HG03064 (cell line): Measurements from ENCODE around the gene HMG20B.
"Not testable (repeated sequence)": the region's sequence is repeated elsewhere in the genome, so short reads cannot be mapped to it uniquely, and the experiment has no call there.

Source experiments
- ATAC-seq: cut with Tn5 transposase; IDR thresholded peaks from one replicate; pipeline ENCODE4 v1.9.1; 2021; ENCODE audit warnings: low read depth; ENCODE audit not compliant: unreplicated experiment

HMG20B gene

GRCh38 chr19:3572855-3573161, at the start of gene HMG20B:
Gene HMG20B, plus strand, starts transcription at chr19:3572944. Its CDS starts 366 bp downstream, at chr19:3573310.
- ATAC-seq, result no peak

DNA sequence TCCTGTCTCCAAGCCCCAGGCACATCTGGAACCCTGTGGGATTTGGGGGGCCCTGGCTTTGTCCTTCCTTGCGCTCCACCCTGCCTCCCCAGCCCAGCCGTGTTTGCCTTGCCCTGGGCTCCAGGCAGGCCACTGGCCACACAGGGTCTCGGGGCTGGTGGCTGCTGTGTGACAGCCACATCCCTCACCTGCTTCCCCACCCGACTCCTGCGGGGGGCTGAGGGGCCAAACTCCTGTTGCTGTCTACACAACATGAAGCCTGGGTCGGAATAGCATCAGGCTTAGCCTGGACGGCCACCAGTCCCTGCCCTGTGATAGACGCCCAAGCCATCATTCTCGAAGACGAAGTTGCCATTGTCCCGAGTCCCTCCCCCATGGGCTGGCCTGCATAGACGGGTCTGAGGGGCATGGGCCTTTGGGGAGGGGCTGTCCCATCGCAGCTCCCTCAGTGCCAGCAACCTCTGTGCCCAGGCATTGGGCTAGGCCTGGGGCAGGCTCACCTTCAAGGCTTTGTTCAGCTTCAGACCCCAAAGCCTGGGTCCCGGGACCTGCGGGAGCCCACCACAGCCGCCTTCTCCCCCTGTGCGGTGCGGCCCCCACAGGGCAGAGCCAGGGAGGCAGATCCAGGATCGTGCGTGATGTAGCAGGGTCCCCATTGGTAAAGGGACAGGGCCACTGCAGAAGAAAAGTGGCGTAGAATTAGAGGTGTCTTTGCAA, 49.2 kb upstream of the HMG20B start:
- no peak for ATAC-seq

DNA sequence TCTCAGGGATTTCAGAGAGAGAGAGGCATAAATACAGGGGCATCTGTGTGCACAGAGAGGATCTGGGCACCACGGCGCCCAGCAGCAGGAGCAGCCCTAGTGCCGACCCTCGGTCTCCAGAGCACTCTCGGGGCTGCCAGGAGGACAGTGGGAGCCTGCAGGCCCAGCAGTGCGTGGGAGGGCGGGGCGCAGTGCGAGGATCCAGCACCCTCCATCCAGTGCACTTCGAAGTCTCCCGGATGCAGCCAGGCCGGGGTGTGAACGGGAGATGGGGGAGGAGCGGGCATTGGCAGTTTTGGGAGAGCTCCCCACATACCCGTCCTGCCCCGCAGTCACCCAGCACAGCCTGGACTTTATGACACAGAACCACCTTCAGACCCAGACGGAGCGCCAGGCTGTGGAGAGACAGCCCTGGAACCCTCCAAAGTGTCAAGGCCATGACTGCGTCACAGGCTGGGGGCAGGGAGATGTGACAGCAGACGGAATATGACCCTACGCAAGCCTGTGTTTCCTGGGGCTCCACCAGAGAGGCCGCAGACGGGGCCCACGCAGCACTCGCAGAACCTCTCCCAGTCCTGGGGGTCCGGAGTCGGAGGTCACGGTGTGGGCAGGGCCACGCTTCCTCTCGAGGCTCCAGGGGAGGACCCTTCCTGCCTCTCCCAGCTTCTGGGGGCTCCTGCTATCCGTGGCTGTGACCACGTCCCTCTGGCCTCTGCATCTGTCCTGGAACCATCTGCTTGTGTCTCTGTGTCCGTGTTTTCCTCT, 48.5 kb upstream of the HMG20B start:
- no peak for ATAC-seq

DNA sequence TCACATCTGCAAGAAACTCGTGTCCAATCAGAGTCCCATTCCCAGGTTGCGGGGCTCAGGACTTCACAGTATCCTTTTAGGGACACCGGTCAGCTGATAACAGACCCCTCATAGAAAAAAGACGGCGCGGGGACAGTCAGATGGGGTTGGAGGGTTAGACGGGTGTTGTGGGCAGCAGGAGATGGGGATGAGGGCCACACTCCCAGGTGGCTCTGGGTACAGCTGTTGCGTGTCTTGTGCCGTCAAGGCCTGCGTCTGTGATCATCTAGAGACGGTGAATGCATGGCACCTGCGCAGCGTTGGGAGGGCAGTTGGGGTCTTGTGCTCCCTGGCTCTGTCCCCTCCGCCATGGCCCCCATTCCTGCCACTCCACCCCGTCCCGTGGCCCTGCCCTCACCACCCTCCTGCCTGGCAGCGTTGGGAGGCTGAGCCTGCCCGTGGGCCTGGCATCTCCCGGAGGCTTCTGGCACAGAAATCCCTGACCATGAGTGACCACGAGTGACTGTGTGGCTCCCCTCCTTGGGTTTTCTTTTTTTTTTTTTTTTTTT, 47.8 kb upstream of the HMG20B start:
- no peak for ATAC-seq

DNA sequence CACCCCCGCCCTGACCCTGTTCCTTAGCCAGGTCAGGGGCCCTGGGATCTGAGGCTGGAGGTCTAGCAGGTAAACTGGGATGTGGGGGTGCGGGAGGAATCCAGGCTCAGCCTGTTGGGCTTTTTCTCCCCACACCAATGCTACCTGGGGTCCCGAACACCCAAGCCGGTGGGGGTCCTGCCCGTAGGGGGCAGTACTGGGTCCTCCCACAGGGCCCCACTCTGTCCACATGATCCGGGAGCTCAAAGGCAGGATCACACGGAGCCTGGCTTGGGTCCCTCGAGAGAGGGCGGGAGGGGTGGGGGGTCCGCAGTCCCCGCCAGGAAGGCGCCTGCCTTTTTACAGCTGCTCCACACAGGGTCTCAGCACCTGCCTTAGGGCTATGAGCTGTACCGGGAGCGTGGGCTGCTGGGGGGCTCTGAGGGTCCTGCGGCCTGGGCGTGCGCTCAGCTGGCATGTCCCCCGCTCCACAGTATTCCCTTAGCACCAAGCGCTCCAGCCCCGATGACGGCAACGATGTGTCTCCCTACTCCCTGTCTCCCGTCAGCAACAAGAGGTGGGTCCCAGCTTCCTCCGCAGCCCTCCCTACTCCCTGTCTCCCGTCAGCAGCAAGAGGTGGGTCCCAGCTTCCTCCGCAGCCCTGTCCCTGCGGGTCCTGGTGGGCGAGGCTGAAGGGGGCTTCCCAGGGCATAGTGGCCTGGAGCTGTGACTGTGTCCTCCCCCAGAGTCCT, 46.1 kb upstream of the HMG20B start:
- no peak for ATAC-seq

GRCh38 chr19:3527238-3527910, 45.4 kb upstream of the HMG20B start:
- ATAC-seq, result no peak

- ATAC-seq, result no peak
Observed at GRCh38 chr19:3528080-3528479, 44.7 kb upstream of the HMG20B start.

DNA sequence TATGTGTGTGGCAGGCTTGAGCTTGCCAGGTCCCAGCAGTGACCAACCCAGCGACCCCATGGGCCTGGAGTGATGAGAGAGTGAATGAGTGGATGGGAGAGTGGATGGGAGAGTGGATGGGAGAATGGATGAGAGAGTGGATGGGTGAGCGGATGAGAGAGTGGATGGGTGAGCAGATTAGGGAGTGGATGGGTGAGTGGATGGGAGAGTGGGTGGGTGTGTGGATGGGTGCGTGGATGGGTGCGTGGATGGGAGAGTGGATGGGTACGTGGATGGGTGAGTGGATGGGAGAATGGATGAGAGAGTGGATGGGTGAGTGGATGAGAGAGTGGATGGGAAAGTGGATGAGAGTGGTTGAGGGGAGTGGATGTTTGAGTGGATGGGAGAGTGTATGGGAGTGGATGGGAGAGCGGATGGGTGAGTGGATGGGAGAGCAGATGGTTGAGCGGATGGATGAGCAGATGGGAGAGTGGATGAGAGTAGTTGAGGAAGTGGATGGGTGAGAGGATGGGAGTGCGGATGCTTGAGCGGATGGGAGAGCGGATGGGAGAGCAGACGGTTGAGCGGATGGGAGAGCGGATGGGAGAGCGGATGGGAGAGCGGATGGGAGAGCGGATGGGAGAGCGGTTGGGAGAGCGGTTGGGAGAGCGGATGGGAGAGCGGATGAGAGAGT, 44.1 kb upstream of the HMG20B start:
- no peak for ATAC-seq

DNA sequence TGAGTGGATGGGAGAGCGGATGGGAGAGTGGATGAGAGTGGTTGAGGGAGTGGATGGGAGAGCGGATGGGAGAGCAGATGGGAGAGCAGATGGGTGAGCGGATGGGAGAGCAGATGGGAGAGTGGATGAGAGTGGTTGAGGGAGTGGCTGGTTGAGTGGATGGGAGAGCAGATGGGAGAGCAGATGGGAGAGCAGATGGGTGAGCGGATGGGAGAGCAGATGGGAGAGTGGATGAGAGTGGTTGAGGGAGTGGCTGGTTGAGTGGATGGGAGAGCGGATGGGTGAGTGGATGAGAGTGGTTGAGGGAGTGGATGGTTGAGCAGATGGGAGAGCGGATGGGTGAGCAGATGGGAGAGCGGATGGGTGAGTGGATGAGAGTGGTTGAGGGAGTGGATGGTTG, 43.4 kb upstream of the HMG20B start:
- ATAC-seq, result not testable (repeated sequence)

DNA sequence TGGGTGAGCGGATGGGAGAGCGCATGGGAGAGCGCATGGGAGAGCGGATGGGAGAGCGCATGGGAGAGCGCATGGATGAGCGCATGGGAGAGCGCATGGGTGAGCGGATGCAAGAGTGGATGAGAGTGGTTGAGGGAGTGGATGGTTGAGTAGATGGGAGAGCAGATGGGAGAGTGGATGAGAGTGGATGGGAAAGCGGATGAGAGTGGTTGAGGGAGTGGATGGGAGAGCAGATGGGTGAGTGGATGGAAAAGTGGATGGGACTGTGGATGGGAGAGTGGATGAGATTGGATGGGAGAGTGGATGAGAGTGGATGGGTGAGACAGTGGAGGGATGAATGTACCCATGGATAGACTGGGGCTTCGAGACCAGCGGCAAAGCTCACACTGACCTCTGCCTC, 42.4 kb upstream of the HMG20B start:
- no peak for ATAC-seq

GRCh38 chr19:3531716-3532115, 41.0 kb upstream of the HMG20B start:
- no peak for ATAC-seq

DNA sequence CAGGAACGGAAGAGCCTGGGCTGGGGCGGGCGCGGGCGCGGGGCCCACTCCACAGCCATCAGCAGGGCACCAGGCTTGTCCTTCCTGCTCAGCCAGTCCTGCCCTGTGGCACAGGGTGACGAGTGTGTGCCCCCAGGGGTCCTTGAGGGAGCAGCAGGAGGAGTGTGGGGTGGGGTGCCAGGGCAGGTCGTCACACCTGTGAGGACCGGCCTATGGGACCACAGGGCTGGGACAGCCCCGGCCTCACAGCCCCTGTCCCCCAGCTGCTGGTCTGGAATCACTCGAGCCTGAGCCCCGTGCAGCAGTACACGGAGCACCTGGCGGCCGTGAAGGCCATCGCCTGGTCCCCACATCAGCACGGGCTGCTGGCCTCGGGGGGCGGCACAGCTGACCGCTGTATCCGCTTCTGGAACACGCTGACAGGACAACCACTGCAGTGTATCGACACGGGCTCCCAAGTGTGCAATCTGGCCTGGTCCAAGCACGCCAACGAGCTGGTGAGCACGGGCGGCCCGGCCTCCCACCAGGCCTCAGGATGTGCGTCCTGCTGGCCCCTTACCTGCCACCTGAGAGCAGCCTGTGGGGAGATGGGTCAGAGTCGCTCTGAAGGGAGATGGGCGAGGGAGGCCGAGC, 40.5 kb upstream of the HMG20B start:
- no peak for ATAC-seq

GRCh38 chr19:3533033-3533432, 39.7 kb upstream of the HMG20B start:
- no peak for ATAC-seq

DNA sequence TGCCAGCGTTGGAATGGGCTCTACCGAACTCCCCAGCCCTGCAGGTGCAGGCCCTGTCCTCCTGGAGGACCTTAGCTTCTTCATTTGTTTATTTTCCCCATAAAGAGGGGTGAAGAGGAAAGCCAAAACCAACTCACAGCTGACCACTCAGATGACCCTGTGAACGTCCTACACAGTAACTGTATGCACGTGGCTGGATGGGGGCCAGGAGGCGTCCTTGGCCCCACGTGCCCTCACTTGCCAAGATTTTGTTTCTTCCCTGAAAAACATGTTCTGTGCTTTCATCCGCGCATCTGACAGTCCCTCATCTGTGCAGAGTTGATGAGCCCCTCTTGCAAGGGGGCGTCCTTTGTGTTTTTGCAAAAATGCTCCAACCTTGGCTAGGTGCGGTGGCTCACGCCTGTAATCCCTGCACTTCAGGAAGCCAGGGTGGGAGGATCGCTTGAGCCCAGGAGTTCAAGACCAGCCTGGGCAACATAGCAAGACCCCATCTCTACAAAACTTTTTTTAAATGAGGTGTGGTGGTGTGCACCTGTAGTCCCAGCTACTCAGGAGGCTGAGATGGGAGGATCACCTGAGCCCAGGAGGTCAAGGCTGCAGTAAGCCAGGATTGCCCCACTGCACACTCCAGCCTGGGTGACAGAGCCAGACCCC, 39.1 kb upstream of the HMG20B start:
- ATAC-seq, result no peak

DNA sequence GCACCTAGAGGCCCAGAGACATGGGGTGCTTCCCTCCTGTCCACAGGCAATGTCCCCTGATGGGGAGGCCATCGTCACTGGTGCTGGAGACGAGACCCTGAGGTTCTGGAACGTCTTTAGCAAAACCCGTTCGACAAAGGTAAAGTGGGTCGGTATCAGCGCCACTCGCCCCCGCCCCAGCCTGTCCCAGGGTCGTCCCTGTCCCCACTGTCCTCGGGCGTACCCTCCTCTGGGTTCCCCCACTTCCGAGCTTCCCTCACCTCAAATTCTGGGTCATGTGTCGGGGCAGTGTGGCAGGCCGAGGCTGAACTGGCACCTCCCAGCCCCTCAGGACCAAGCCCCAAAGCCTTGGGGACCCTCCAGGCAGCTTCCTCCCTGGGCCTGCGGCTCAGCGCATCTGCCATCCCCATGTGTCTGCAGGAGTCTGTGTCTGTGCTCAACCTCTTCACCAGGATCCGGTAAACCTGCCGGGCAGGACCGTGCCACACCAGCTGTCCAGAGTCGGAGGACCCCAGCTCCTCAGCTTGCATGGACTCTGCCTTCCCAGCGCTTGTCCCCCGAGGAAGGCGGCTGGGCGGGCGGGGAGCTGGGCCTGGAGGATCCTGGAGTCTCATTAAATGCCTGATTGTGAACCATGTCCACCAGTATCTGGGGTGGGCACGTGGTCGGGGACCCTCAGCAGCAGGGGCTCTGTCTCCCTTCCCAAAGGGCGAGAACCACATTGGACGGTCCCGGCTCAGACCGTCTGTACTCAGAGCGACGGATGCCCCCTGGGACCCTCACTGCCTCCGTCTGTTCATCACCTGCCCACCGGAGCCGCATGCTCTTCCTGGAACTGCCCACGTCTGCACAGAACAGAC, 38.1 kb upstream of the HMG20B start:
- ATAC-seq, result no peak

DNA sequence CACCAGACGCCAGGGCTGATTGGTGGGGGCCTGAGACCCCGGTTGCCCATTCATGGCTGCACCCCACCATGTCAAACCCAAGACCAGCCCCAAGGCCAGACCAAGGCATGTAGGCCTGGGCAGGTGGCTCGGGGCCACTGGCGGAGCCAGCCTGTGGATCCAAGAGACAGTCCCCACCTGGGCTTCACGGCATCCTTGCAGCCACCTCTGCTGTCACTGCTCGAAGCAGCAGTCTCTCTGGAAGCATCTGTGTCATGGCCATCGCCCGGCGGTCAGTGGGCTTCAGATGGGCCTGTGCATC, 37.6 kb upstream of the HMG20B start:
- no peak for ATAC-seq

- no peak for ATAC-seq
Observed at GRCh38 chr19:3535563-3535965, 37.2 kb upstream of the HMG20B start.

GRCh38 chr19:3535981-3536380, 36.8 kb upstream of the HMG20B start:
- no peak for ATAC-seq
